ENCODE data around the gene VPS8.
"Not testable (repeated sequence)": the region's sequence is repeated elsewhere in the genome, so short reads cannot be mapped to it uniquely, and the experiment has no call there.

Gene VPS8

DNA sequence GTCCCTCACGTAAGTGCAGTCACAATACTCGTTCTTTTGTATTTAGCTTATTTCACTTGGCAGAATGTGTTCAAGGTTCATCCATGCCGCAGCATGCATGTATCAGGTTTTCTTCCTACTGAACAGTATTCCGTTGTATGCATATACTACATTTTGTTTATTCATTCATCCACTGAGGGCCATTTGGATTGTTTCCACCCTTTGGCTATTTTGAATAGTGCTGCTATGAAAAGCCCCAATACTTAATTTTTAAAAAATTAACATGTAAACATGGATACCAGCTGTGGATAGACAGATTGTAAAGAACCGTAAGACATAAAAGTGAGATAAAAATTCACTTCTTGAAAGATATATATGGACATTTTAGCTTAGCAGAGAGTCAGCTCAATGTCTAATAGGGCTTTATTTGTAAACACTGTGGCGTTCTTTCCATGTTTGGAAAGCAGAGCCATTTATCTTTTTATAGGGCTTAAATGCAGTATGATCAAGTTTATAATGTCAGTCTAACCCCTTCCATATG lies 115.9 kb downstream of the VPS8 start:
- DNase-seq, result no peak

DNA sequence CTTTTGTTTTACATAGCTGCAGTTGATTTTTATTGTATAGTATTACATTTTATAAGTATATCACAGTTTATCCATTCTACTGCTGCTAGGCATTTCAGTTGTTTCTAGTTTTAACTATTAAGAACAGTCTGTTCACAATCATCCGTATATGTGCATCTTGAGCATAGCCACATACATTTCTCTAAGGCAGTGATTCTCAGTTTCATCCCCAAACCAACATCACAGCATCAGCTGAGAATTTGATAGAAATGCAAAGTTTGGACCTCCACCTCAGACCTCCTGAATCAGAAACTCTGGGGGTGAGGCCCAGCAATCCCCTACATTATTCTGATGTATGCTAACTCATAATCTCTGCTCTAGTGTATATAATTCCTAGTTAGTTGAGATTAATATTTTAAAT lies 120.8 kb downstream of the VPS8 start:
- DNase-seq, result no peak

DNA sequence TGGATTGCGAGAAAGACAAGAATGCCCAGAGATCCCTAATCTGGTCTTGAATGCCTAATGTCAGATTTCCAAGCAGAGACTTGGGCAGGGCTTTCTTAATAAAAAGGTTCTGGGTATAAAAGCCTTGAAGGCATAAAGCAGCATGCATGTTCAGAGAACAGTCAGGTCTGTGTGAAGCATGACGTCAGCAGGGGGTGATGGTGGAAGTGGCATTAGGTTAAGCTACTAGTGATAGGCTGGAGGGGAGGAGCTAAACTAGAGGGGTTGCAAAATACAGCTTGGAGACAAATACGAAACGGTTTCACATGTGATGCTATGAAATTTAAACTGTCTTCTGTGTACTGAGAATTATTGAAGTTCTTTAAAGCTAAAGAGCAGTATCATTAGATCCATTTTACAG lies 125.6 kb downstream of the VPS8 start:
- DNase-seq, result peak; percentile 7

DNA sequence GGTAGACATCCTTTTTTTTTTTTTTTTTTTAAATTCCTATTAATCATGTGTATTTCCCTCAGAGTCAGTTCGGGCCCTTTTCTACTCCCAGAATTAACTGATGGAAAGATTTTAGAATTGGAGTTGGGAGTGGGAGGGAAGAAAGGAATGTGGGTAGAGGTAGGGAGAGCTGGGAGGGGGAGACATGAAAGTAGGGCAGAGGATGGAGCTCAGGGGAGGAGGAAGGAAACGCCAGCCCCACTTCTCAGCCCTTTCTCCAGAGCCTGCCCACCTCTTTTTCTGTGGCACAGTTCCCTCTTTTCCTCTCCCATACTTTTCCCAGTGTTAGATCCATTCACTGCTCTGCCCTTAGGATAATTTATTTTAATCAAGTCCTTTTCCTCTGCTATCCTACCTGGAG lies 129.4 kb downstream of the VPS8 start:
- DNase-seq, result no peak

DNA sequence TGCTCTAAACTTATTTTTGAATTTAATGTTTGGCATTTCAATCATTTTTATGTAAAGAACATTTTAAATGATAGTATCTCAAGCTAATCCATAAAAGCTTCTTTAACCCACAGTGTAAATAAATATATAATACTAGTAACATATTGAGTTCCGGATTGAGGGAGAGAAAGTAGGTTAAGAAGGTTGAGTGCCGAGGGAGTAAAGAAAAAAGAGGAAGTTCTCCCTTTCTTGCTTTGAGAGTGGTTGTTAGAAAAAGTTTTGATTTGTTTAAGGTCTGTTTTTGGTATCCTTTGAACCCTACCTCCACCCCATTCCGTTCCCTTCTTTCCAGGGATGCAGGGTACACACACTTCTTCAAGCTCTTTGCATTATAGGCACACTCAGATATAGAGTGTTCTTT lies 130.8 kb downstream of the VPS8 start:
- no peak for DNase-seq

DNA sequence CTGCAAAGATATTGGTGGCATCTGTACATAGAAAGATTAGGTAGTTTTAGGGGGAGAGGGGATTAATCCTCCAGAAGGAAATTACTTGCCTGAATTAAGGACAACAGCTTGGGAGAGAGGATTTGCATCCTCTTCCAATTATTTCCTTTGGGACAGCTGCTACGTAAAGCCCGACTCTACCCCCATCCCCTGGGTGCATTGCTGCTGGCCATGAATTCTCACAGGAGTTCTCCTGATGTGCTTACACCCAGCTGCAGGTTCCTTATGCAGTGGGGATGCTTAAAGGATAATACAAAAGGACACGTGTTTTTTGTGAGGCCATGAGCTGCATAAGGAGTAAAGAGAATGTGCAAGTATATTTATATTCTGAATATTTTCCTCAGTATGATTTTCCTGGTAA lies 132.3 kb downstream of the VPS8 start:
- DNase-seq, result no peak

DNA sequence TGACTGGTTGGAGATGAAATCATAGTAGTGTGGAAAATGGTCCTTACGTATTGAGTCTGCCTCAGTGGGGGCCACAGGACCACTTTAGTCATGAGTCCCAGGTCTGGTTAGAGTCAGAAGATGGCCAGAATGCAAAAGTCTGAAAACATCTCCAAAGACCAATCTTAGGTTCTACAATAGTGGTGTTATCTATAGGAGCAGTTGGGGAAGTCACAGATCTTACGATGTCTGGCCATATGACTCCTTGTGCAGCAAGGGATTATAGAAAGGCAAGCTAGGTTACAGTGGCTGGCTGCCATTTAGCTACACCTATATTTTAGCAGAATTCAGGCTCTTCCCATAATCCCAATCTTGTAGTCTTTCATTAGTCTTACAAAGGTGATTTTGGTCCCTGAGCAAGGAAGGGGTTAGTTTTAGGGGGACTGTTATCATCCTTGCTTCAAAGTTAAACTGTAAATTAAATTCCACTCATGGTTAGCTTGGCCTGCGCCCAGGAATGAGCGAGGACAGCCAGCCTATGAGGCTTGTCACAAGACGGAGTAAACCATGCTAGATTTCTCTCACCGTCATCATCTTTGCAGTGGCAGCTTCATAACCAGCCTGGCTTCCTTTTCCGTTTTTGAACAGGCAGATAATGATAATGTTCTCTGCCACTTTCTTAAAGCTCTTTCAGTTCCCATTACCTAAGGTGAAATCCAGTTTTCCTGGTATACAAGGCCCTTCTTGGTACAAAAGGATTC lies 134.1 kb downstream of the VPS8 start:
- DNase-seq, result no peak

DNA sequence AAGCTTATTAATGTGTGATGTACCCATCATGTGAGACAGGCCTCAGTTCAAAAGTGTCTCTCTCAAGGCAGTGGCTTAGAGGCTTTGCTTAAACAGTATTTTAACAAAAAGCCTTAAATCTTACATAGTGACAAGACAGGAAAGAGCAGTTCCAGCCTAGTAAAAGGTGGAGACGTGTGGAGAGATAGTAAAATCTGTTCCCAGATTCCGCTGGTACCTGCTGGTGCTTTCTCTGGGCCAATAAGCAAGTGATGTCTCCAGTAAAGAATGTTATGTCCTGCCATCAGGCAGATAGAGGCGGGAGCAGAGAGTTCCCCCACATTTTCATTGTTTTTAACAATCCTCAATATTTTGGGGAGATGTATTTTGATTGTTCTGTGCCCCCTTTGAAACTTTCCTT lies 135.0 kb downstream of the VPS8 start:
- no peak for DNase-seq

DNA sequence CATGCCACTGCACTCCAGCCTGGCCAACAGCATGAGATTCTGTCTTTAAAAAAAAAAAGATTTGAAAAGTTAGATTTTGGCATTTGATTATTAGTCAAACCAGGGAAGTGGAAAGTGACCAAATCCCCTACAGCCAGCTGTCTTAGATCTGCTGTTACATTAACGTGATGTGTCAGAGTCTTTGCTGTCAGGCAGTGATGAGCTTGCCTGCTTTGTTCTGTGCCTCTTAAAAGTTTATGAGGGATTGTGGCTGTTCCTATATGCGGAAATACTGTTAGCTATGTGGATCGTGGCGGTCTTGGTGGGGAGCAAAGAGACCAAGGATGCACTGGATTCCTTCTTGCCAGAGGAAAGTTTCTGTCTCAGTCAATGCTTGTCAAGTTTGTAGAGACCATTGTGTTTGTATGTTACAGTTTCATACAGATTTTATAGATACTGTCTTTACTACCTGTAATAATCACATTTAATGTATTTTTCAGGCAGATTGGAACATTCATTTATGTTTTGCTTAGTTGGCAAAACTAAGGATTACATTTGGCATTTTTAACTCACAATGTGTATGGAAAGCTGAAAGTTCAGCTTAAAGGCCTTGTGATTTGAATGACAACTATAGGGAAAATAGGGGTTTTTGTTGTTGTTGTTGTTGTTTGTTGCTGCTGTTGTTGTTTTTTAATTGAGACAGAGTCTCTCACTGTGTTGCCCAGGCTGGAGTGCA lies 137.4 kb downstream of the VPS8 start:
- DNase-seq, result no peak

DNA sequence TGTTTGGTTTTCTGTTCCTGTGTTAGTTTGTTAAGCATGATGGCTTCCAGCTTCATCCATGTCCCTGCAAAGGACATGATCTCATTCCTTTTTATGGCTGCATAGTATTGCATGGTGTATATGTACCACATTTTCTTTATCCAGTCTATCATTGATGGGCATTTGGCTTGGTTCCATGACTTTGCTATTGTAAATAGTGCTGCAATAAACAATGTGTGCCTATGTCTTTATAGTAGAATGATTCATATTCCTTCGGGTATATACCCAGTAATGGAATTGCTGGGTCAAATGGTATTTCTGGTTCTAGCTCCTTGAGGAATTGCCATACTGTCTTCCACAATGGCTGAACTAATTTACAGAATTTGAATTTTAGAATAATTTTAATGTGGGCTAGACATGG lies 138.8 kb downstream of the VPS8 start:
- not testable (repeated sequence) for DNase-seq

DNA sequence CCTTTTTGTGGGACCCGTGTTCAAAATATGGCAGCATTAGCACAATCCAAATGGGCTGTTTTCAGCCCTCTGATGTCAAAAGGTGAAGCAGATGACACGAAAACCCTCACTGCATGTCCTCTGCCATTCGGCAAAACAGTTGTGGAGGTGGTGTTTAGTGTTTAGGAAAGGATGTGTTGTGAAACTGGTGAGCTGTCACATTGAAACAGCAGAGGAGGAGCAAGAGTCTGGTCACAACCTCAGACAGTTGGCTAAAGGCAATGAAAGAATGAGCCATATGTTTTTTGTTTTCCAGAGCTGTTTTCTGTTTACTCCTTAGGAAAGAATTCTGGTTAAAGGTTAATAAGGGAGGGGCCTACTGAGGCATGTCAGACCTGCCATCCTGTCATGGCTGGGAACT lies 140.7 kb downstream of the VPS8 start:
- no peak for DNase-seq

DNA sequence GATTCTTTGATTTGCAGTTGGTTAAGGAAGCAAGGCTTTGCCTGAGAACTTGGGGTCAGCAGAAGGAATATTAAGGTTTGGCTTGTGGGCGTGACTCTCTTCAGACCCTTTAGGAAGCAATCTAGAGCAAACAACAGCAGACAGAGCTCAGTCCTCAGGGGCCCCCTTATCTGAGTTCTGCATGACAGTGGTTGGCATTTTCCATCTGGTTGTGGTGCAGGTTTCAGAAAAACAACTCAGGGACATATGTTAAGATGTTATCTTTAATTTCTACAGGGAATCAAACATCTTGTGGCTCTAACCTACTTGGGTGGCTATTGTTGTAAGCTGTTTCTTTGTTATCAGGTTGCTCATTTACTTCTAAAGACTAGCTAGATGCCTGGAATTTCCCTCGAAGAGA lies 141.4 kb downstream of the VPS8 start:
- DNase-seq, result no peak

DNA sequence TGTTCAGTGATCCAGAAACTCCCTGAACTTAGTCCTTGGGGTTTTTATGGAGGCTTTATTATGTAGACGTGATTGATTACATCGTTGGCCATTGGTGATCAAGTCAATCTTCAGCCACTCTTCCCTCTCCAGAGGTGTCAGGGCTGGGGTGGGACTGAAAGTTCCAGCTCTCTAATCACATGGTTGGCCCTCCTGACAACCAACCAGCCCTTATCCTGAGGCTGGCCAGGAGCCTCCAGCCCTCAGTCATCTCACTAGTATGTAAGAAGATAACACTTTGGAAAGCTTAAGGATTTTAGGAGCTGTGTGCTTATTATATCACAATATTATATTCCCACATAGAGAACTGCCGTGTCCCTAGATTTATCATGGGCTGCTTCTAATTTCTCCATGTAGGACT lies 142.3 kb downstream of the VPS8 start:
- DNase-seq, result no peak

DNA sequence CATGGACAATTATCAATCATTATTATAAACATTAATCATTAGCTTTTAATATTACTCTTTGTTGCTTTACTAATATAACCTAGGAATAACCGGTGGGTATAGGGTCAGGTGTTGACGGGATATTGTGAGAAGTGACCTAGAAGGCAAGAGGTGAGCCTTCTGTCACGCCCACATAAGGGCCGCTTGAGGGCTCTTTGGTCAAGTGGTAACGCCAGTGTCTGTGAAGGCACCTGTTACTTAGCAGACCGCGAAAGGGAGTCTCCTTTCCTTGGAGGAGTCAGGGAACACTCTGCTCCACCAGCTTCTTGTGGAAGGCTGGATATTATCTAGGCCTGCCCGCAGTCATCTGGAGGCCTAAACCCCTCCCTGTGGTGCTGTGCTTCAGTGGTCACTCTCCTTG lies 142.9 kb downstream of the VPS8 start:
- DNase-seq, result not testable (repeated sequence)

DNA sequence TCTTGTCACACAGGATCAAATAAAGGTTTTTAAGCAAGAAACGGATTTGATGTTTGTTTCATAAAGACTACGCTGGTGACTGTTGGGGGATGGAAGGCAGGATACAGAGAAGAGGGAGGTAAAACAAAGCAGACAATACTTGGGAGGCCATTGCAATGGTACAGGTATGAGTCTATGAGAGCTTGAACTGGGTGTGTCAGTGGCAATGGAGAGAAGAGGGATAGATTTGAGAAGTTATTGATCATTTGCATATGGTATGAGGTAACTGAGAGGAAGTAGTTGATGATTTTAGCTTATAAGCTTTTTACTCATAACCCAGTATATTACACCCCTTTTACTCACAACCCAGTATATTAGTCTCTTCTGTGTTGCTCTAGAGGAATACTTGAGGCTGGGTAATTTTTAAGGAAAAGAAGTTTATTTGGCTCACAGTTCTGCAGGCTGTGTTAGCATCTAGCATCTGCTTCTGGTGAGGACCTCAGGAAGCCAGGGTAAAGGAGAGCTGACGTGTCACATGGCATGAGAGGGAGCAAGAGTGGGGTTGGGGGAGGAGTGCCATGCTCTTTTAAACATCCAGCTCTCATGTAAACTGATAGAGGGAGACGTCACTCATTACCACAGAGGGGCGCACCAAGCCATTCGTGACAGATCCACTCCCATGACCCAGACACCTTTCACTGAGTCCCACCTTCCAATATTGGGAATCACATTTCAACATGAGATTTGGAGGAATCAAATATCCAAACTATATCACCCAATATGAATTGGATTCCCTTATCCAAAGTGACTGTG lies 153.9 kb downstream of the VPS8 start:
- DNase-seq, result no peak

DNA sequence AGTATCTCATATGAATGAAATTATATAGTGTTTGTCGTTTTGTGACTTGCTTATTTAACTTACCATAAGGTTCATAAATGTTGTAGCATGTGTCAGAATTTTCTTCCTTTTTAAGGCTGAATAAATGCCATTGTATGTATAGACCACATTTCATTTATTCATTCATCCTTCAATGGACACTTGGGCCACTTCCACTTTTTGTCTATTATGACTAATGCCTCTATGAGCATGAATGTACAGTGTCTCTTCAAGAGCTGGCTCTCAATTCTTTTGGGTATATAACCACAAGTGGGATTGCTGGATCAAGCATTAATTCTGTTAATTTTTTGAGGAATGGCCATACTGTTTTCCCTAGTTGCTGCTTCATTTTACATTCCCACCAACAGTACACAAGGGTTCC lies 156.1 kb downstream of the VPS8 start:
- DNase-seq, result no peak

DNA sequence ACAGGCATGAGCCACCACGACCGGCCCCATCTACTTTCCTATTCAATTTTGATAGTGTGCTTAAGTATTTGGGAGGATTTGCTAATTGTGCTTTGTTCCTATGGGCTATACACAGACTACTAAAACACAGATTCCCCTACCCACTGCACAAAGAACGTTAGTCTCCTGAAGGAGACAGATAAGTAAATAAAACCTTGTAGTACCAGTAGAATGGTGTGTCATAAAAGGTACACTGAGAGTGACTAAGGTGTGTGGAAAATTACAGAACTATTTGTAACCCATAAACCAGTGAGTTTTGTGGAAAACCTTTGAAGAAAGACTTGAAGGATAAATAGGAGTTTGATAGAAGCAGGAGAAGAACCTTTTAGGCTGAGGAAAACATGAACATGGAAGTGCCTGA lies 158.2 kb downstream of the VPS8 start:
- no peak for DNase-seq

DNA sequence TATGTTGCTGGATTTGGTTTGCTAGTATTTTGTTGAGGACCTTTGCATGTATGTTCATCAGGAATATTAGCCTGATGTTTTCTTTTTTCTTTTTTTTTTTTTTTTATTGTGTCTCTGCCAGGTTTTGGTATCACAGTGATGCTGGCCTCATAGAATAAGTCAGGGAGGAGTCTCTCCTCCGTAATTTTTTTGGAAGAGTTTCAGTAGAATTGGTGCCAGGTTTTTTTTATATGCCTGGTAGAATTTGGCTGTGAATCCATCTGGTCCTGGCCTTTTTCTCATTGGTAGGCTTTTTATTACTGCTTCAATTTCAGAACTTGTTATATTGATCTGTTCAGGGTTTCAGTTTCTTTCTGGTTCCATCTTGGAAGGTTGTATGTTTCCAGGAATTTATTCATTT lies 165.8 kb downstream of the VPS8 start:
- DNase-seq, result no peak

DNA sequence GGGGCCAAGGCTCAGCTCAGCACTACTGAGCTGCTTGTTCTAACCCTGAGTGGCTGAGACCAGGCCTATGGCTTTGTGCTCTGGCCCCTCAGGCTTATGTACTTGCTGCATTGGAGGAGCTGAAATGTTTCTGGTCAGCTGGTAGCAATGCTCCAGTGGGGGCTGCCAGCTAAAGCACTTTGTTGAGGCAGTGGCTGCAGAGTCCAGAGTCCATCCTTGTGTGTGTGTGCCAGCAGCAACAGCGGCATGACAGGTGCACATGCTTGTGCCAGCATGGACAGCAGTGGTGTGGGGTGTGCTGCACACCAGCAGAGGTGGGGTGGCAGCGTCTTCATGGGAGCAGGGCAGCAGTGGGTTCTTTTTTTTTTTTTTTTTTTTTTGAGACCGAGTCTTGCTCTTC lies 169.1 kb downstream of the VPS8 start:
- DNase-seq, result no peak

DNA sequence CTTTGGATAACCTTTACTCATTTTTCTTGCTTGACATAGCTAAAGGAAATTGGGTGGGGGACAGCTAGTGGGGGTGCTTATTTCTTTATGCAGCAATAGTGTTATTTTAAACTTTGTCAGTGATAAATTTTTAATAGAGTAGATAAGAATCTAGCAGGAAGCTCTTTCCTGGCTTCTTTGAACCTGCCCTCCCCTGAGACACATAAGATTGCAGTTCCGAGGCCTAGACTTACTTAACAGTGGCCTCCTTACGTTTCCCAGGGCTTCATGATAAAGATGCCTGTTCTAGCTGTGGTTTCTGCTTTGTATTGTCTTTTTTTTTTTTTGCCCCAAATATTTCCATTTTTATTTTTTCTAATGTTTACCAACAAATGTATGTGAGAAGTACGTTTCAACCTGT lies 170.1 kb downstream of the VPS8 start:
- DNase-seq, result no peak

DNA sequence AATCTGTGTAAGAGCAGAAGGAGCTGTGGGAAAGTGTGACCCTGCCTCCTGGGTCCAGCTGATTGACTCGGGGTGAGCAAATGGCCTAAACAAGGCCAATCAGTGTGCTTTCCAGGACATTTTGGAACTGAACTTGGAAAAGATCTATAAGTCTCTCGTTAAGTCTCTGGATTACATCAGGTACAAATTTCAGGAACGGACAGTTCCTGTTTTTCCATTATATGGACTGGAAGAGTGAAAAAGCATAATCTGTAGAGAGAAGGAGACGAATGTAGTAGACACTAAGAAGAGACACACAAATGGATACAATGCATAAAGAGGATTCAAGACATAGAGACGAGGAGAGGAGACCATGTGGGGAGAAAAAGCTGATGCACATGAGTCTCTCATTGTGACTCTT lies 173.6 kb downstream of the VPS8 start:
- no peak for DNase-seq

DNA sequence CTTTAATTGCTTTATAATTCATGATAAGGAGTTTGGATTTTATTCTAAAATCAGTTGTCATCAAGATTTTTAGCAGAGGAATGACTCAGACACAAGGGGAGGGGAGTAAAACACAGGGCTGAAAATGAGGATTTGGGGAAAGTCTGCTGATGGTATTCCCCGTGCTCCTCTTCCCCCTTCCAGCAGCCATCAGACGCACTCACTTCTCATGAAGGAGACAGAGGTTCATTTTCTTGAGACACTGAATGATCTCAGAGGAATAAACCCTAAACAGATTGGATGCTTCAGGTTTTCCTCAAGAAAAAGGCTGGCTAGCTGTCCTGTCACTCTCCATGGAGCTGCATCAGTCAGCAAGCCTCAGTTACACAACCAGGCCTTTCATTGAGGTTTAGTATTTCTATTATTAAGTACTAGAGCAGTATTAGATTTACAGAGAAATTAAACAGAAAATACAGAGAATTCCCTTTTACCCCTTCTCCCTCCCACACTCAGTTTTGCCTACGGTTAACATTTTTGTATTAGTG lies 174.5 kb downstream of the VPS8 start:
- DNase-seq, result no peak

DNA sequence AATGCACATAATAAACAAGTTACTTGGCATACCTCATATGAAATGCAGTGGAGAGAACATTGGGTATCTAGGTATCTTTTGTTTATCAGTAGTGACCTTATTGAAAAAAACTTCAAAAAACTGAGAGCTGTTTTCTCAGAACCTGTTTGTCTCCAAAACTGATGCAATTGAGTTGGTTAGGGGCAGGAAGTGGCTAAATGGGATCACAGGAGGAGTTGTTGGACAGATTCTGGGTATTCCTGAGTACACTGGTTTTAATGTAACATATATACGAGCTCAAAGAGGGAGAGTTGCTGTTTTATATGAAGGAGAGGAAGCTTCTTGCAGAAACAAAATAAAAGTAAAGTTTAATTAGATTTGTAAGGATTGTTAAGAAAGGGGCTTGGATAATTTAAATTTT lies 181.4 kb downstream of the VPS8 start:
- DNase-seq, result no peak

DNA sequence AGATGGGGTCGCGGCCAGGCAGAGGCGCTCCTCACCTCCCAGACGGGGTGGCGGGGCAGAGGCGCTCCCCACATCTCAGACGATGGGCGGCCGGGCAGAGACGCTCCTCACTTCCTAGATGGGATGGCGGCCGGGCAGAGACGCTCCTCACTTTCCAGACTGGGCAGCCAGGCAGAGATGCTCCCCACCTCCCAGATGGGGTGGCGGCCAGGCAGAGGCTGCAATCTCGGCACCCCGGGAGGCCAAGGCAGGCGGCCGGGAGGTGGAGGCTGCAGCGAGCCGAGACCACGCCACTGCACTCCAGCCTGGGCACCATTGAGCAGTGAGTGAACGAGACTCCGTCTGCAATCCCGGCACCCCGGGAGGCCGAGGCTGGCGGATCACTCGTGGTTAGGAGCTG lies 191.9 kb downstream of the VPS8 start:
- DNase-seq, result not testable (repeated sequence)

All from EL (cell line).